AG09309 (cell line): ENCODE data around the gene LEMD1.

Experiments used
- DNase-seq: peaks from one replicate; pipeline ENCODE4 v3.0.0-alpha.2; 2010; ENCODE audit warnings: low read depth
- H3K4me3 ChIP-seq: 2 replicates; pipeline ENCODE4 v1.5.1; 2011; ENCODE audit warnings: mild to moderate bottlenecking, low read depth, low read length, moderate library complexity; ENCODE audit not compliant: control insufficient read depth
- TF ChIP-seq, protein P1 (sequence below): IDR thresholded peaks from 2 replicates; pipeline ENCODE4 v1.5.1; 2011; ENCODE audit warnings: mild to moderate bottlenecking, low read depth, low read length, inconsistent platforms; ENCODE audit not compliant: insufficient read depth, control insufficient read depth; ENCODE audit errors: missing control alignments

LEMD1 gene

DNA sequence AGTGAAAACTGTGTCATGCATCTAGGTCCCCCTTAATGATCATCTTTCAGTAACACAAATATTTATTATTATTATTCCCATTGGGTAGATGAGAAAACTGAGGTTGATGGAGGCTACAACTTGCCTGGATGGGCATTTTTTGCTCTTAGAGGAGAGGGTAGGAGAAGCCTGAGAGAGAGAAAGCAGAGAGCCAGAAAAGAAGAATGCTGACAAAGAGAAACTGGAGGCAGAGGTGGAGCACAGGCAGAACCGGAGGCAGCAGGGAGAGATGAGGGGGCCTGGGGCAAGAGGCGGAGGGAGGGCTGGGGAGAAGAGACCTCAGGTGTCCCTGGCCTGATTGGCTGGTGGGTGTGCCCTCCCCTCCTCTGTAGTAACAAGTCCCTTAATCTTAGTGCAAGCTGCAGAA is 29.9 kb upstream of the LEMD1 start:
- no peak overlapping the region for H3K4me3 ChIP-seq

DNA sequence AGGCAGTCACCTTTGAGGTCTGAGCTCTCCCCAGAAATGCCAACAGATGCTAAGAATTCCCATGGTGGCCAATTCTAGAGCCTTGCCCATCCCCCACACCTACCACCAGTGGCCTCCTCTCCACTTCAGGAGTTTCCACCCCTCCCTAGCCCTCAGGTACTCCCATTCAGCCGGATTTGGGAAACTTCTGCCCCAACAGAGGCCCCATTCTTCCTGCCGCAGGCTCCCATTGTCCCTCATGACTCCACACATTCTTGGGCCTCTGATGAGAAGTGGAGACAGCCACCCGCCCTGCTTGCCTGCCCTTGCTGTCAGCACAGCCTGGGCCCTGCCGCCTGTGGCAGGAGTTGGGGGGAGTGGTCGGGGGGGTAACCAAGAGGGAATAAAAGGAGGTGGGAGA is 29.3 kb upstream of the LEMD1 start:
- TF ChIP-seq, protein P1, sequence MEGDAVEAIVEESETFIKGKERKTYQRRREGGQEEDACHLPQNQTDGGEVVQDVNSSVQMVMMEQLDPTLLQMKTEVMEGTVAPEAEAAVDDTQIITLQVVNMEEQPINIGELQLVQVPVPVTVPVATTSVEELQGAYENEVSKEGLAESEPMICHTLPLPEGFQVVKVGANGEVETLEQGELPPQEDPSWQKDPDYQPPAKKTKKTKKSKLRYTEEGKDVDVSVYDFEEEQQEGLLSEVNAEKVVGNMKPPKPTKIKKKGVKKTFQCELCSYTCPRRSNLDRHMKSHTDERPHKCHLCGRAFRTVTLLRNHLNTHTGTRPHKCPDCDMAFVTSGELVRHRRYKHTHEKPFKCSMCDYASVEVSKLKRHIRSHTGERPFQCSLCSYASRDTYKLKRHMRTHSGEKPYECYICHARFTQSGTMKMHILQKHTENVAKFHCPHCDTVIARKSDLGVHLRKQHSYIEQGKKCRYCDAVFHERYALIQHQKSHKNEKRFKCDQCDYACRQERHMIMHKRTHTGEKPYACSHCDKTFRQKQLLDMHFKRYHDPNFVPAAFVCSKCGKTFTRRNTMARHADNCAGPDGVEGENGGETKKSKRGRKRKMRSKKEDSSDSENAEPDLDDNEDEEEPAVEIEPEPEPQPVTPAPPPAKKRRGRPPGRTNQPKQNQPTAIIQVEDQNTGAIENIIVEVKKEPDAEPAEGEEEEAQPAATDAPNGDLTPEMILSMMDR, result no peak
- no peak overlapping the region for H3K4me3 ChIP-seq
- no peak for DNase-seq

More for the DNA sequence above, 29.9 kb upstream of the LEMD1 start:
- TF ChIP-seq, protein P1, result no peak
- DNase-seq, result no peak

DNA sequence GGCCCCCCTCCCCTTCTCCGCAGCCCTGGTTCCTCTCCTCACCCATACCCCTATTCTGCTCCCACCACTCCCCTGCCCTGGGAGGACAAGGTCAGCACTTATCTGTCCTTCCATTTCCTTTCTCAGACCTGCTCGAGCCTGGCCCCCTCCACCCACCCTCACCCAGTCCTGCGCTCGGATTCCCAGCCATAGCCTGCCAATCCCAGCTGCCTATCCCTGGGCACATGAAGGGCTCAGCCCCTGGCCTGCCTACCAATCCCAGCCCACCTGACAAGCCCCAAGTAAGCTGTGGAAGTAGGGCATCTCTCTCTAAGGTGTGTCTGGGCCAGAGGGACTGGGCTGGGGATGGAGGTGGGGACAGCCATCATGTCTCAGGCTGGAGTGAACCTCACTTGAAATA is 28.6 kb upstream of the LEMD1 start:
- no peak overlapping the region for H3K4me3 ChIP-seq
- no peak for DNase-seq
- TF ChIP-seq, protein P1, result no peak

DNA sequence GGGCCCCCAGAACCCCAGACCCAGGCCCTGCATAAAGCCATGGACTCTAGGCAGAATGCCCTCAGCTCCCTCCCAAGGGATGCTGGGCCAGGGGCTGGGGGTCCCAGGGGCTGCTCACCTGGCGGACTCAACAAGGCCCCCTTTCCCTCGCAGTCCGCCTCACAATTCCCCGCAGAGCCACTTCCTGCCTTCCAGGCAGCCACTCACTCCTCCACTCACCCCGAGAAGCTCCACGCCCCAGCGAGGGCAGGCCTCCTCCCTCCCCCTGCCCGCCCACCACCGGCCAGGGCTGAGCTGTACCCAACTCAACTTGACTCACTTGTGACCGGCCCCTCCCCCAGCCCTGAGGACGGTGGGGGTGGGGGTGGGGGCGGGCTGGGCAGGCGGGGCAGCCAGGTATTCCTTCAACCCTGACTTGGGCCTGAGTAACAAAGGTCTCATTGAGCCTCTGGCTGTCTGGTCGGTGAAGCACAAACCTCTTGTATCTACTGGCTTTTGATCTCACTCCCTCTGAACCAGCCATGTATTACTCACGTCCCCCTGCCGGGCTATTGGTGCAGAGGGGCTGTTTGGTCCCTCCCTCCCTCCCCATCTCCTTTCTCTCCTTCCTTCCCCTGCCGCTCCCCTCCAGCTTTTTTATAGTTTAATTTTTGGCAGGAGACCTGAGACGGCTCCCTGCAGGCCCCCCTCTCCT is 28.0 kb upstream of the LEMD1 start:
- peak overlapping the region; percentile 2; the same call in 1 of the 2 replicates for H3K4me3 ChIP-seq
- TF ChIP-seq, protein P1, result no peak
- DNase-seq, result no peak

DNA sequence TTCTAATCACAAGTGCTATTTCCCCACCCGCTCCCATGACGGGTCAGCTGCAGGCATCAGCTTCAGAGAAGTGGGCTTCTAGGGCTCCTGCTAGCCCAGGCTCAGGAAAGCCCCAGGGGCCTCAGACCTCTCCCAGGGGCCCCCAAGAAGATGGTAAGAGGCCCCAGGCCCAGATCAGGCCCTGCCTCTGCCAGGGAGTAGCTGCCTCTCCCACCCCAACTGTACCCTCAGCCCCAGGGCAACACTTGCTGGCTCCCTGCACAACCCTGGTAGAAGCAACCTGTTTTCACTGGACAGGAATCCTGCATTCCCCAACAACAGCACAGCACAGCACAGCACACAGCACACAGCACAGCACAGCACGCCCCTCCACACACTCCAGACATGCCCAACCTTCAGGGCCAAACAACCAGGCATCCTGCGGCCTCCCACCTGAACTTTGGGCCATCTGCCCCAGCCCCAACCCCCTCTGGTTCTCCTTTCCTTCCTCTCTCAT is 27.4 kb upstream of the LEMD1 start:
- peak overlapping the region; percentile 2; the same call in 1 of the 2 replicates for H3K4me3 ChIP-seq
- TF ChIP-seq, protein P1, result no peak
- no peak for DNase-seq

DNA sequence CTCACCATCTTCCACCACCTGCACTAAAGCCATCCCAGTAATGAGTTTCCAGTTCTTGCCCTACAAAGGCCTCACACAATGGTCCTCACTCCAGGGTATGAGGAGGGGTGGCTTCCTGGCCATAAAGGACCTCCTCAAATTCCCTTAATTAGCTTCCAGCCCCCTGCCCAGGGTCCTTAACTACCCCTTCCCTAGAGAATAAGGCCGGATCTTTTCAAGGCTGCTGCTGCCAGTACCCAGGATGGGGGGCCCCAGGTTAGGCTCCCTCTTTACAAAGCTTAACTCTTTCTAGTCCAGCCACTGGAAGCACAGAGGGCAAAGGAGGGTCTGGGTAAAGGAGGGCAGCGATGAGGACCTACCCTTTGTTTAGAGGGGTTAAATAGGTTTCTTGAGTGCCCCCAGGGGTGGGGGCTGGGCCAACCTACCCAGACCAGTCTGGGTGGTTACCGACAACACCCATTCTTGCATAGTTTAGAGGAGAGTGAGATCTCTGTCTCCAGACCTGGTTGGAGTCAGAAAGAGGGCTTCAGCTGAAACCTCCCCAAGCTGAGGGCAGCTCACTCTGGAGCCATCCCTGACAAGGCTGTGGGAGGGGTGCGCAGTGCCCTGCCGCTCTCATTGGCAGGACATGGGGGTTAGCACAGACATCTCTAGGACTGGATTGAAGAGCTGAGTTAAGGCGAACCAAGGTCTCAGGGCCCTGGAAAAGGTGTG is 26.8 kb upstream of the LEMD1 start:
- TF ChIP-seq, protein P1, result no peak
- H3K4me3 ChIP-seq, result no peak overlapping the region
- no peak for DNase-seq
